ENCODE results near the gene RAI14.
"Not testable (repeated sequence)": the region's sequence is repeated elsewhere in the genome, so short reads cannot be mapped to it uniquely, and the experiment has no call there.

The RAI14 gene

GRCh38 chr5:34699155-34700077 lies 43.3 kb downstream of the RAI14 start:
- peak in 1 of 2 experiments; percentile 10 for DNase-seq (ENCODE audit: low read depth in 1 of 2, low spot score in 1 of 2)
- in situ Hi-C loops (cut with HindIII; ENCODE audit: low pct_unique_long_range_greater_than_20kb, low sequenced_read_pairs) = no loop called here
- TF ChIP-seq JUND (IDR thresholded peaks at IDR 0.05; ENCODE audit: low read depth) = no peak

GRCh38 chr5:34700078-34700452 lies 43.9 kb downstream of the RAI14 start:
- in situ Hi-C loops (cut with HindIII; ENCODE audit: low pct_unique_long_range_greater_than_20kb, low sequenced_read_pairs) = no loop called here
- DNase-seq (ENCODE audit: low read depth in 1 of 2, low spot score in 1 of 2) = no peak
- TF ChIP-seq JUND (IDR thresholded peaks at IDR 0.05; ENCODE audit: low read depth) = no peak

DNA sequence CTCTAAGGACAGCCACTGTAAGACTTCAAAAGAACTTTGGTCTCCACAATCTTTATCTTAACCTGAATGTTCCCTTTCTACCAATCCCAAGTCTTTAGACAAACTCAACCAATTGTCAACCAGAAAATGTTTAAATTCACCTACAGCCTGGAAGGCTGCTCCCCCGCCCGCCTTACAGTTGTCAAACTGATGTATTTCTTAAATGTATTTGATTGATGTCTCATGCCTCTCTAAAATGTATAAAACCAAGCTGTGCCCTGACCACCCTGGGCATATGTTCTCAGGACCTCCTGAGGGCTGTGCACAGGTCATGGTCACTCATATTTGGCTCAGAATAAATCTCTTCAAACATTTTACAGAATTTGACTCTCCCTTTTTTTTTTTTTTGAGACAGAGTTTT lies 45.3 kb downstream of the RAI14 start:
- DNase-seq (ENCODE audit: low read depth in 1 of 2, low spot score in 1 of 2); in situ Hi-C loops (cut with HindIII; ENCODE audit: low pct_unique_long_range_greater_than_20kb, low sequenced_read_pairs): not testable (repeated sequence)

DNA sequence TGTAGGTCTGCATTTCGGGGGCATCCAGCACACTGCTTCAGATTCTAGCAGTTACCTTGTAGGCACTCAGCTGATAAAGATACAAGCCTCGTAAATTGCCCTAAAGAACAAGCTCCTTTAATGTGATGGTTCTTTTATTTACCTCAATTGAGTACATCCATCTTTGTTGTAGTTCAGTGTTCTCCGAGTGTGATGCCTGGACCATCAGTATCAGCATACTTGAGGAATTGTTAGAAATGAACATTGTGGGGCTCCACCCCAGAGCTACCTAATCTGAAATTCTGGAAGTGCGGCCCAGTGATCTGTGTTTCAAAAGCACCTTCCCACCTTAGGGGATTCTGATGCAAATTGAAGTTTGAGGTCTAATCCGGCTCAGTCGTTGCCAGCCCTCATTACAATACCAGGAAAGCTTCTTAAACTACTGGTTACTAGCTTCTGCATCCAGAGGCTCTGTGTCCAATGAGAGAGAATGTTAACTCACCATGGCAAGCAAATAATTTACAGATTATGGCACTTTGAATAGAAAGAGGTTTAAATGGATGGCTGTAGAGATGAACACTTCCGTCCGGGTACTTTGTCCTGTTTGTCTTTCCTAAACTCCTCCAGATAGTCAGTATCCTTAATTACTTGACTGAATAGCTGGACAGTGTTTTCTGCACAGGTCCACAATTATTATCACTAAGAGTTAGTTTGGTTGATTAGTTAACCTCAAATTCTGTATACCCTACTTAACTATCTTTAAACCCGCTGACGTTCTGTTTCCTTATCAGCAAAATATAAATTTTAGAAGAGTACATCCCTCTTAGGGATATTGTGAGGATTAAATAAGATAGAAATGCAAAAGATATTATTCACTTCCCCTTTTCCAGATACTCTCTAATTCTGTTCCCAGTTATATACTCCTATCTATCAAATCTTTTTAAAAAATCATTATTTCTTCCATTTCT lies 47.9 kb downstream of the RAI14 start:
- in situ Hi-C loops (cut with HindIII; ENCODE audit: low pct_unique_long_range_greater_than_20kb, low sequenced_read_pairs) = no loop called here
- DNase-seq (ENCODE audit: low read depth in 1 of 2, low spot score in 1 of 2) = no peak
- no peak for TF ChIP-seq JUND (IDR thresholded peaks at IDR 0.05; ENCODE audit: low read depth)

DNA sequence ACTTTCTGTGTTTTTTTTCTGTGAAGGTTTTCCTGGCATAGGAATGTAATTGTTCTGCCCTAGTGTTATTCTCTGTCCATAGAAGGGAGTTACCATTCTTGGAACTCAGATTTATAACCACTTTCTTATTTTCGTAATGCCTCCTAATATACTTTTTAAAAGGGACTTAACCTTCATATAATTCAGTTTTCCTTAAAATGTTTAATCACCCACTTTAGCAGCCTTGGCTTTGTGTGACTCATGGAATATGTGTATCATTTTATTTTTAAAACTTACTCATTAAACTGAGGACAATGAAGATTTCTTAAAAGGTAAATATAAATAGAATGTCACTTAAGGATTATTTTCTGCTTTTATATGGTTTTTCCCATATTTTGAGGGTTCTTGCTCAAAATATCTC lies 50.0 kb downstream of the RAI14 start:
- DNase-seq (ENCODE audit: low read depth in 1 of 2, low spot score in 1 of 2) = no peak
- TF ChIP-seq JUND (IDR thresholded peaks at IDR 0.05; ENCODE audit: low read depth) = no peak
- in situ Hi-C loops (cut with HindIII; ENCODE audit: low pct_unique_long_range_greater_than_20kb, low sequenced_read_pairs) = no loop called here

DNA sequence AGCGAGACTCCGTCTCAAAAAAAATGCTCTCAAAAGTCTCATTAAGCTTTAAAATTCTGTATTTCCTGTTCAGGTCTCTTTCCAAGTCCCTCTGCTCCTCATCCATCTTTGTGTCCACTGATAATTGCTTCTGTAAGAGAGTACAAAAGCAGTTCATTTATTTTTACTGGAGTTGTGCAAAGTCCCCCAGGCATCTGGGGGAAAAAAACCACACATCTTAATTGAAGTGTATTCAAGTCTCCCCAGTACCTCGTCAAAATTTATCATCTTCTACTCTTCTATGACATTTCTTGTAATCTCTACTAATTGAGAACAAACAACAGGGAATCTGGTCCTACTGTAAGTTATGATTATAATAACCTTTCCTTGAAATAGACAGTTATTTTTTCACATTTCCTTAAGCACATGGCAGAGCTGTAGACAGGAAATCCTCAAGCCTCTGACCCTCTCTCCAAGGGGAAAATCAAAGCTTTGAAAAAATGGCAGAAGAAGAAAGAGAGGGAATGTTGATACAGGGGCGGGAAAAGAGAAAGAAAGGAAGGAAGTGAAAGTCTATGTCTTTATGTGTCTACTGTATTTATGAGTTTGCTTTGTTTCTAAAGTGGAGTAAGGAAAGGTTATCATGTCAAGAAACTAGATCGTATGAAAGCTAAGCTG lies 51.5 kb downstream of the RAI14 start:
- TF ChIP-seq JUND (IDR thresholded peaks at IDR 0.05; ENCODE audit: low read depth) = no peak
- in situ Hi-C loops (cut with HindIII; ENCODE audit: low pct_unique_long_range_greater_than_20kb, low sequenced_read_pairs) = no loop called here
- DNase-seq (ENCODE audit: low read depth in 1 of 2, low spot score in 1 of 2) = no peak

GRCh38 chr5:34708777-34709176 lies 52.6 kb downstream of the RAI14 start:
- no peak for TF ChIP-seq JUND (IDR thresholded peaks at IDR 0.05; ENCODE audit: low read depth)
- no peak for DNase-seq (ENCODE audit: low read depth in 1 of 2, low spot score in 1 of 2)
- in situ Hi-C loops (cut with HindIII; ENCODE audit: low pct_unique_long_range_greater_than_20kb, low sequenced_read_pairs) = no loop called here

DNA sequence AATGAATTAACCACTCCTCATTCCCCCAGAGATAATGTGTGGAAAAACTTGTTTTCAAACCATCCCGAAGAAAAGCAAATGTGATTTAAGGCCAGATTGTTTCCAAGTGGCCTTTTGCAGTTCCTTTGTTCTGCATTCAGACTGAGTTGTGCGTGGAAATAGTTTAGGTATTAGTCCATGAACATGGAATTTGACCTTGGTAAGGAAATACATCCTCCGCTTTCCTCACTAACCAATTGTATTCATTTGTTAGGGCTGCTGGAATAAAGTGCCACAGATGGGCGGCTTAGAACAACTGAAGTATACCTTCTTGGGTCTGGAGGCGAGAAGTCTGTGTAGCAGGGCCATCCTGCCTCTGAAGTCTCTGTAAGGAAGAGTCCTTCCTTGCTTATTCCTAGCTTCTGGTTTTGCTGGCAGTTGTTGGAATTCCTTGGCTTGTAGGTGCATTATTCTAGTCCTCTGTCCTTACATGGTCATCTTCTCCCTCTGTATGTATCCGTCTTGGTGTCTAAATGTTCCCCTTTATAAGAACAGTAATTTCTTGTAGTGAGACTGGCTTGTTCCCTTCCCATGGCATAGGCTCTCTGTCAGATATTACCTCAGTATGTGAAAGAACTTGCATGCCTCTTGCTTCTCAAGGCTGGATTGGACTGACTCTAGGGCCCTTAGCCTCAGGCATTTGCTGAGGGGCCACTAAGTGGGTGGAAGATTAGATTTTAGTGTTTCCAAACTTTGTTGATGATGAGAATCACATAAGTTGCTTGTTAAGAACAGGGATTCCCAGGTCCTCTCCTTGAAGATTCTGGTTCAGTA lies 53.9 kb downstream of the RAI14 start:
- no peak for DNase-seq (ENCODE audit: low read depth in 1 of 2, low spot score in 1 of 2)
- no peak for TF ChIP-seq JUND (IDR thresholded peaks at IDR 0.05; ENCODE audit: low read depth)
- in situ Hi-C loops (cut with HindIII; ENCODE audit: low pct_unique_long_range_greater_than_20kb, low sequenced_read_pairs) = no loop called here

DNA sequence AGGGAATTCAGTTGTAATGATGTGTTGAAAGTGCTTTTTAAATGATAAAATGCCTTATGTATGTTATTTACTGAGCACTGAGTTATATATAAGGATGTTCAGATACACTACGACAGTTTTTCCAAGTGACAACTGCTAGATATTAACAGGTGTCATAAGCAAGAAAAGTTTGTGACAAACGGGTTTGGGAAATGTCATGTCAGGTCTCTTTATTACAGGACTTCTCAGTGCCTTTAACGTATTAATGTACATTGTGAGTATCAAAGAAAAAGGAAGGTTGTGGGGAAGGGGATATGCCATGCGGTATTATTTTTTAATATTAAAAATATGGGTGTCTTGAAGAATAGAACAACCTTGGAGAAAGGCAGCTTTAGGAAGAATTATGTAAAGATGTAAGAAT lies 56.4 kb downstream of the RAI14 start:
- no peak for DNase-seq (ENCODE audit: low read depth in 1 of 2, low spot score in 1 of 2)
- in situ Hi-C loops (cut with HindIII; ENCODE audit: low pct_unique_long_range_greater_than_20kb, low sequenced_read_pairs) = no loop called here
- no peak for TF ChIP-seq JUND (IDR thresholded peaks at IDR 0.05; ENCODE audit: low read depth)

GRCh38 chr5:34715711-34716110 lies 59.6 kb downstream of the RAI14 start:
- in situ Hi-C loops (cut with HindIII; ENCODE audit: low pct_unique_long_range_greater_than_20kb, low sequenced_read_pairs) = no loop called here
- TF ChIP-seq JUND (IDR thresholded peaks at IDR 0.05; ENCODE audit: low read depth) = no peak
- no peak for DNase-seq (ENCODE audit: low read depth in 1 of 2, low spot score in 1 of 2)

DNA sequence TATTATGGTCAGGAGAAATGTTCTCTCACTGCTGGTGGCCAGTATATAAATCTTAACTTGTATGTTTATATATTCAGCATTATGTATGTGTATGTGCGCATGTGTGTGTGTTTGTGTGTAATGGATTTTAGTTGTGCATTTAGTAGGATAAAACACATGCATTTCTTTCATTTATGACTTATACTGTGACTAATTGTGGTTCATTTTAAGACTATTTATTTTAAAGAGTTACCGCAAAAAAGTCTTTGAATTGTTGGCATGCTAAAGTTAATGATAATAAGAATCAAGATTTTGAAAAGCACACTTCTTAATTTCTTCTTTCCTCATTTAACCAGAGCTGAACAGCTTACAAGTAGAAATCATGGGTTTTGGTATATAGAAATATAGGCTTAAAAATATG lies 60.9 kb downstream of the RAI14 start:
- DNase-seq (ENCODE audit: low read depth in 1 of 2, low spot score in 1 of 2) = no peak
- TF ChIP-seq JUND (IDR thresholded peaks at IDR 0.05; ENCODE audit: low read depth) = no peak
- in situ Hi-C loops (cut with HindIII; ENCODE audit: low pct_unique_long_range_greater_than_20kb, low sequenced_read_pairs) = no loop called here

All from T47D (cell line).